ENCODE results near the gene PPM1L.

Gene PPM1L

DNA sequence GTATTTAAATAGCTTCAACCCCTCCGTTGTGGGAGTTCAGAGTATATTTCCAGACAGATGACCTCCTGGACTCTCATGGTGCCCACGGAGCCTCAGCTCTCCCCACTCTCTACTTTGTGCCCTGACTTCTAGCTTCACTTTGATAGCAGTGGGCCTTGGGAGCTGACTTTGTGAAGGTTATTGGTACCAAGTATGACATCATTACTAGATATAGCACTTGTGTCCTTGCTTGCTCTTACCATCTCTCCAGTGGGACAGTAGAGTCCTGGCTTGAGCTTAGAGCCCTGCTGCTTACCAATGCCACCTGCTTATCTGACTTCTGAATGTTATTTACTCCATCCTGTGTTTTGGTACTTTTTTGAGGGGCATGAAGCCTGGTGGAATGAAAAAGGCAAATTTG, 53.4 kb downstream of the PPM1L start:
- H3K36me3 Mint-ChIP-seq: peaks cover 3% of the 10 kb centered on the region
- H3K27ac Mint-ChIP-seq: no peak overlapping the region
- no peaks in the 10 kb centered on the region for H3K4me1 Mint-ChIP-seq (ENCODE audit: low read depth)
- H3K27me3 Mint-ChIP-seq: peaks cover 2% of the 10 kb centered on the region
- H3K9me3 Mint-ChIP-seq (ENCODE audit: low read depth): no peaks in the 10 kb centered on the region
- no peak overlapping the region for H3K4me3 Mint-ChIP-seq

DNA sequence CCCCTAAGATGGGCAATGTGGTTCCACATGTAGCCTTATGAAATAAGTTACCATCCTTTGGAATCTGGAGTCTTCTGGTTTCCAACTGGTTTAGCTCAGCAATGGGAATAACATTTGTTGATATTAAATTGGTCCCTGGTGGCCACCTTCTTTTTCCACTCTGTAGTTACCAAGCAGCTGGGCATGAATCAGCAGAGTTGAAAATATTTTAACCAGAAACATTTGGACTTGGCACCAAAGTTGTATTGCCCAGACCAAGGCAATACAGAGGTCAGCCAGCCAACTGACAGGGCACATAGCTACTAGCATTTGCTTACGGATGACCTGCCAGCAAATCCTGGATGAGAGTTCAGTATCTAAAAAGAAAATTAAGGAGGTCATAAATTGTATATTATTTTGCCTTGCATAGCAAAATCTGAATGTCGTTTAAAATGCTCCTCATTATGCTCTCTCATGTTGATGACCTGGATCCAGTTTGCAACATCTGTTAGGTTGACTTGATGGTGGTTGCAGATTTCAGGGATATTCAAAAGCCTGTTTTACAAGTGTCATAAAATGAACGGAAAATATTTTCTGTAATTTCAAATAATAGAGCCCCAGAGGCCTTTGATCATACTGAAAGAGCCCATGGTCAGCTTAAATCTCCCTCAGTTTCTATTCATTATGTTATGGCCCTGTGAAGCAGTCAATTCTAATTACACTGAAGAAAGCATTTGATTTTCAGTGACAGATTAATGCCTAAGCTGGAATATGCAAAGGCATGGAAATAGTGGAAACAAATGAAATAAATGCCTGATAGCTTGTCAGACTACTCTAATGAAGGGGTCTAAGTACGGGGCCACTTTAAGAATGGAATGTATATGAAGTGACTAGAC, 54.6 kb downstream of the PPM1L start:
- Mint-ChIP-seq H3K9me3 (ENCODE audit: low read depth) (no peaks in the 10 kb centered on the region), H3K27ac (no peak overlapping the region), H3K4me3 (no peak overlapping the region)

DNA sequence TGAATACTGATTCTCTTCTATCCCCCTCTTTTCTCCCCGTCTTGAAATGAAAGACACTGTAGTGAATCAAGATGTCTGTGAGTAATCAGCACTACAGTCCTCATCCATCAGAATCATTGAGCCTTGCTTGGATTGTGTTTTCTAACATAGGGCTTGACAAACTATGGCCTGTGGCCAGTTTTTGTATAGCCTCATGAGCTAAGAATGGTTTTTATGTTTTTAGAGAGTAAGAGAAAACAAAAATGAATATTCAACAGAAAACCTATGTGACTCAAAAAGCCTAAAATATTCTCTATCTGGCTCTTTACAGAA, 55.2 kb downstream of the PPM1L start:
- no peaks in the 10 kb centered on the region for H3K4me1 Mint-ChIP-seq (ENCODE audit: low read depth)
- H3K27ac Mint-ChIP-seq: no peak overlapping the region
- peaks cover under 1% of the 10 kb centered on the region for H3K36me3 Mint-ChIP-seq
- H3K27me3 Mint-ChIP-seq: no peaks in the 10 kb centered on the region
- no peak overlapping the region for H3K4me3 Mint-ChIP-seq
- no peaks in the 10 kb centered on the region for H3K9me3 Mint-ChIP-seq (ENCODE audit: low read depth)

More for the DNA sequence above, 54.6 kb downstream of the PPM1L start:
- peaks cover 3% of the 10 kb centered on the region for H3K36me3 Mint-ChIP-seq
- peaks cover 2% of the 10 kb centered on the region for H3K27me3 Mint-ChIP-seq
- no peaks in the 10 kb centered on the region for H3K4me1 Mint-ChIP-seq (ENCODE audit: low read depth)

DNA sequence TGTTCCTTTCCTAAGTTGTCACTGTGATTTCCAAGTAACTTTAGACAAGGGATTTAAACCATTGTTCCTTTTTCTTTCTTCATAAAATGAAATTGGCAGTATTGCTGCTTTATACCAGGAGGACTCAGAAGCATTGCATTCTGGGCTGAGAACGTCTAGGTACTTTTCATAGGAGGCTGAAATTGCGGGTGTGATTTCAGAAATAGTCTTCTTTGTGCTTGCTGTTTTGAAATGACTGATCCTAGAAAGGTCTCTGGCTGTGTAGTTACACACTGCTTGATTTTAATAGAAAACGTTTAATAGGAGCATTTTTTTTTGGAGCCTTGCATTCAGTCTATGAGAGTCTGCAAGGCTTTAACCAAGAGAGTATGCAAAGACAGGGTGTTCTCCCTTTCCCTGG, 56.3 kb downstream of the PPM1L start:
- H3K4me1 Mint-ChIP-seq (ENCODE audit: low read depth): no peaks in the 10 kb centered on the region
- no peaks in the 10 kb centered on the region for H3K27me3 Mint-ChIP-seq
- no peak overlapping the region for H3K4me3 Mint-ChIP-seq
- H3K27ac Mint-ChIP-seq: no peak overlapping the region
- H3K9me3 Mint-ChIP-seq (ENCODE audit: low read depth): no peaks in the 10 kb centered on the region
- no peaks in the 10 kb centered on the region for H3K36me3 Mint-ChIP-seq

DNA sequence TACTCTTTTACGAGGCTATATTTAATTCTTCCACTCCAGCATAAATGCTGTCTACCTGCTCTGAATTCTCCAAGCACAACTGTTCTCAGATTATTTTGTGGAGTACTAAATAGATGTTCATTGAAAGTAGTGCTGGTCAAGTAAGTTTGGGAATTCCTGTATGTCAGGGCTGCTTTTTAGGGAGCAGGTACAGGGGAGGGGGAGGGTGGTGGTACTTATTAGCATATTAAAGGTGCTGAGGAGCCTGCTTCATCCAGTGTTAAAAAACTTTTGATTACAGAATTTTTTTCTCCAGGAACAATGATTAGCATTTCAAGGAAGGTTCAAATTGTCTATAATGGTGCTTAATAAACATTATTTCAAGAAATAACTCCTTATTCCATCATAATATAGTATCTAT, 59.2 kb downstream of the PPM1L start:
- Mint-ChIP-seq H3K27ac (no peak overlapping the region), H3K4me3 (no peak overlapping the region)

DNA sequence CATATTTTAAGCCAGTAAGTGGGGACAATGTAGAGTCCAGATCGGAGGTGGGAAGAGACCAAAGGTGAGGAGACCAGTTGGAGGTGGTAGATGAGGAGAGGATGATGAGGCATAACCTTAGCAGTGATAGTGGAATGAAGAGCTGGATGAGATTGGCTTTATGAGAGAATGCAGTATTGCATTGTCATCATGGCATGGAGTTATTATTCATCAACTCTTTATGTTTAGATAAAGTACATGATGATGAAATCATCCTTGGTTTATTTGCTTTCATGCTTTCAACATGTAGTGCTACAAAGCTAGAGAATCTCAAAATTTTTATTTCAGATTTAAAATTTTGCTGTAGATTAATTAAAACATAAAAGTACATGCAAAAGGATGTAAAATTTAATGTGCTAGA, 64.0 kb downstream of the PPM1L start:
- H3K4me1 Mint-ChIP-seq (ENCODE audit: low read depth): no peaks in the 10 kb centered on the region
- H3K27ac Mint-ChIP-seq: no peak overlapping the region
- H3K9me3 Mint-ChIP-seq (ENCODE audit: low read depth): no peaks in the 10 kb centered on the region
- H3K4me3 Mint-ChIP-seq: no peak overlapping the region
- H3K27me3 Mint-ChIP-seq: peaks cover 1% of the 10 kb centered on the region
- H3K36me3 Mint-ChIP-seq: no peaks in the 10 kb centered on the region

More for the DNA sequence above, 59.2 kb downstream of the PPM1L start:
- H3K27me3 Mint-ChIP-seq: no peaks in the 10 kb centered on the region
- H3K4me1 Mint-ChIP-seq (ENCODE audit: low read depth): no peaks in the 10 kb centered on the region
- no peaks in the 10 kb centered on the region for H3K36me3 Mint-ChIP-seq
- H3K9me3 Mint-ChIP-seq (ENCODE audit: low read depth): no peaks in the 10 kb centered on the region

DNA sequence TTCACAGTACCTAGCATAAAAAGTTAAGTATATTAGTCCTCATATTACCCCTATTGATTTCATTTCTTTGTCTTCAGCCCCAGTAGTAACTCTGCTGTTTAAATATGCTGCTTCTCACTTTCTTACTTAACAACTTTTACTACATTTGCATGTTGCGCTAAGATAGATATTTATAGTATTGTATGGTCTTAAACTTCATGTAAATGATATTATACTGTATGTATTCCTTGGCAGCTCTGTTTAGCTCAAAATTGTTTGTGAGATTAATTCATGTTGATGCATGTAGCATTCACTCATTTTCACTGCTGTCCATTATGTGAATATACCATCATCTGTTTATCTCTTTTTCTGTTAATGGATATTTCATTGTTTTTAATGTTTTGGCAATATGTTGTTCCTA, 64.4 kb downstream of the PPM1L start:
- H3K27ac Mint-ChIP-seq: no peak overlapping the region
- no peaks in the 10 kb centered on the region for H3K4me1 Mint-ChIP-seq (ENCODE audit: low read depth)
- H3K36me3 Mint-ChIP-seq: no peaks in the 10 kb centered on the region
- peaks cover 1% of the 10 kb centered on the region for H3K27me3 Mint-ChIP-seq
- H3K9me3 Mint-ChIP-seq (ENCODE audit: low read depth): no peaks in the 10 kb centered on the region
- no peak overlapping the region for H3K4me3 Mint-ChIP-seq

DNA sequence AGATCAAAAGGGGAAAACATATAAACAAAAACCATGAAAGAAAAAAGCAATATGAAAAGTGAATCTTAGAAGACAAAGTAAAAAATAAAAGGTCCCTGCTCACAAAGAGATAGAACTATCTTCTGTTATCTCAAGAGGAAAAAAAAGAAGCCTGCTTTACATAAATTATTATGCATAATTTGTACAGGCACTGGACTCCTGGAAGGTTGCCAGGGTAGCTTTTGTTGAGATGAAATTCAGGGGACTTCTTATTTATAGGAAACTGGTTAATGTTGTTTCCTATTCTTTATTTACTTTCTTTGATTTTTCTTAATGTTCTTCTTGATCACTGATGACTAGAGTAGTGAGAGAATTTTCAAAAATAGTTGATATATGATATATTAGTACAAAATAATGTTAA, 66.9 kb downstream of the PPM1L start:
- Mint-ChIP-seq H3K4me1 (ENCODE audit: low read depth) (no peaks in the 10 kb centered on the region), H3K27me3 (peaks cover 1% of the 10 kb centered on the region), H3K9me3 (ENCODE audit: low read depth) (no peaks in the 10 kb centered on the region), H3K36me3 (no peaks in the 10 kb centered on the region), H3K4me3 (no peak overlapping the region), H3K27ac (no peak overlapping the region)

DNA sequence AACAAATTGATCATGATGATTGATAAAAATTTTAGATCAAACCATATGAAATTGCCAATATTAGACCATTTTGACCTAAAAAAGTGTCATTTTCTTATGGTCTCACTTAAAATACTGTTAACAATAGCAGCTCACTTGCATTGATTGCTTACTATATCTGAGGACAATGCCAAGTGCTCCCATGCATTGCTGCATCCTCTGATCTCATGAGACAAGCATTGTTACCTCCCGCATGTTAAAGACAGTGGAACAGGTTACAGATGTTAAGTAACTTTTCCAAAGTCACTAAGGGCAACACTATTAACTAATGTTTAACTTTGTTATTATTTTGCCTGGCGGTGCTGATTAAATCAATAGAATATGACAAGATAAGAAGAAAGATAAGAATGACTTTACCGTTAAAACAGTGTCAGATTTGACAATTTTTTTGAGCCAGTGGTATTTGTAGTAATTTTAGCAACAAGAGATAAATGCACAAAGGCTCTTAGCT, 69.3 kb downstream of the PPM1L start:
- no peaks in the 10 kb centered on the region for H3K4me1 Mint-ChIP-seq (ENCODE audit: low read depth)
- no peaks in the 10 kb centered on the region for H3K36me3 Mint-ChIP-seq
- H3K4me3 Mint-ChIP-seq: no peak overlapping the region
- H3K9me3 Mint-ChIP-seq (ENCODE audit: low read depth): no peaks in the 10 kb centered on the region
- no peak overlapping the region for H3K27ac Mint-ChIP-seq
- peaks cover 1% of the 10 kb centered on the region for H3K27me3 Mint-ChIP-seq

DNA sequence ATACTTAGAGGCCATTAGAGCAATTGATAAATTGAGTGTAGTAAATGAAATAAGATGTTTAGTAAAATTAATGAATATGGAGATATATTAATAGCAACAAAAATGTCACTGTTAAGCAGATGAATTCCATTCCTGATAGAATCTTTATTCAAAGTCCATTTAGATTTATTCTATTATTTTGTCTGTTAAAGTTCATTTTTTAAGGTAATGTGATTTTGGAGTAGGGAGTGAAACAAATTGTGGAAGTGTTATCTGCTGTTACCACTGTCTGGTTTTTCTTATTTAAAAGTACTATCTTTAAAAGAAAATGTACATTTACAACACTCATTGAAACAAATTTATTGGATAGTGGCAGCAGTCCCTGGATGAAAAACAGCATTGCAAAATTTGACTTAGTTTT, 70.4 kb downstream of the PPM1L start:
- H3K4me3 Mint-ChIP-seq: no peak overlapping the region
- H3K9me3 Mint-ChIP-seq (ENCODE audit: low read depth): no peaks in the 10 kb centered on the region
- H3K36me3 Mint-ChIP-seq: no peaks in the 10 kb centered on the region
- peaks cover 1% of the 10 kb centered on the region for H3K27me3 Mint-ChIP-seq
- H3K27ac Mint-ChIP-seq: no peak overlapping the region
- H3K4me1 Mint-ChIP-seq (ENCODE audit: low read depth): no peaks in the 10 kb centered on the region

DNA sequence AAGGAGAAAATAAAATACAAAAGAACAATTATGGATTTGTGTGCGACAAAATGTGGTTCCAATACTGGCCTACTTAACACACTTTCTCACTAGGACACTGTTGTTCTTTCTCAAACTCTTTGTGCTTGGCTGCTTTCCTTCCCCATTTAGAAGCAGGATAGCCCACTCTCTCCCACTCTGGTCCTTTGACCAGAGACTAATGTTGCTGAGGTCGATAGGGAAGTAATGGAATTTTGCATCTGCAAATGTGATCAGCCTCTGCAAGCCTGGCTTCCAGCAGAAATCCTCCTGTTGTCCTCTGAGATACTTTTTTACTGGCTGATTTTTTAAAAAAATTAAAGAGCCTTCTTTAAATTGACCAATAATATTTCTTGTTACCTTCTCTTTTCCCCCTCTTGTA, 71.0 kb downstream of the PPM1L start:
- Mint-ChIP-seq H3K36me3 (no peaks in the 10 kb centered on the region), H3K27ac (no peak overlapping the region), H3K9me3 (ENCODE audit: low read depth) (no peaks in the 10 kb centered on the region), H3K4me3 (no peak overlapping the region), H3K27me3 (peaks cover 1% of the 10 kb centered on the region), H3K4me1 (ENCODE audit: low read depth) (no peaks in the 10 kb centered on the region)

DNA sequence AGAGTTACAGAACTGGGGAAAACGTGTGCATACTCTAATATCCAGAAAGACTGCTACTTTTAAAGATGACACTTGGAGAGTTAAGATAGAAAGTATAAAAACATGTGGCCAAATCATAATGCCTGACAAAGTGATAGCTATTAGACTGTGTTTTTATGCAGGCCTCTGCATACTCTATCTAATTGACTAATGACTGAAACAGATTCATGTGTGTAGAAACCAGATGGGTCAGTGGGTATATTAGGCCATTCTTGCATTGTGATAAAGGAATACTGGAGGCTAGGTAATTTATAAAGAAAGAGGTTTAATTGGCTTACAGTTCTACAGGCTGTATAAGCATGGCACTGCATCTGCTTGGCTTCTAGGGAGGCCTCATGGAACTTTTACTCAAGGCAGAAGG, 71.5 kb downstream of the PPM1L start:
- H3K36me3 Mint-ChIP-seq: no peaks in the 10 kb centered on the region
- no peak overlapping the region for H3K27ac Mint-ChIP-seq
- H3K4me1 Mint-ChIP-seq (ENCODE audit: low read depth): no peaks in the 10 kb centered on the region
- no peak overlapping the region for H3K4me3 Mint-ChIP-seq
- no peaks in the 10 kb centered on the region for H3K9me3 Mint-ChIP-seq (ENCODE audit: low read depth)
- H3K27me3 Mint-ChIP-seq: peaks cover 1% of the 10 kb centered on the region

DNA sequence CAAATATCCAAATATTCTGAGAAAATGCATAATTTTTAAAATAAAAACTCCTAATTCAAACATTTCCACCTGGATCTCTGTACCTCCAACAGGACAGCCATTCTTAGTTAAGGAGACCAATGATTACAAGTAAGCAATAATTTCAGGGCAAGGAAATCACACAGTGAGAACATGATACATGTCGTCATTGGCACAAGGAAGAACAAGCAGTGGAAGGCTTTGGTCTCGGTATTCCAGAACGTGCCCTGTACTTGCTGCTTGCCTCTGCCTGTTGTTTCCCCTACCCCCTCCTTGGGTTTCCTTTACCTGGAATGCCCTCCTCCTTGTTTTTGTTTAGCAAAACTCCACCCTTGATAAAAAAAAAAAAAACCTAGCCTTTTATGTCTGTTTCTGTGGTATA, 72.8 kb downstream of the PPM1L start:
- Mint-ChIP-seq H3K36me3 (no peaks in the 10 kb centered on the region), H3K4me1 (ENCODE audit: low read depth) (no peaks in the 10 kb centered on the region), H3K9me3 (ENCODE audit: low read depth) (no peaks in the 10 kb centered on the region)

DNA sequence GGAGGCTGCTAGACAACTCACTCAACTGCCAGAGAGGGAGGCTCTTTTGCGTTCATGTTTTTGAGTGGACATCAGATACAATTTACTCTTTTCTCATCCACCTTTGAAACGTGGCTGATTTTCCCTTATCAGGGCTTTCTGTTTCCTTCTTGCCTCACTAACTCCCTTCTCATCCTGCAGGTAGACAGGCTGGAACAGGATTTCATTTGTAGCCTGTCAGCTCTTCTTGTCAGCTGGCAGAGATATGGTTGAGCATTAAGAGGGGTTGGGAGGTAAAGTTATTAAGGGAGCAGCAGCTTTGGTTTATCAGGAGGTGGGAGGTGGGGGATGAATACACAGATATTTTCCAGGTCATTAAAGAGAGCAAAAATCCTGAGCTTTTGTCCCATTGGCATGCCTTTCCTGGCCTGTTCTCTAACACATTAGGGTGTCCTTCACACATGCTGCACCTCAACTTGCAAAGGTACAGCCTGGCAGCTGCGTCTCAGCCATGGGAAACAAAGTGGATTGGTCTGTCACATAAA, 73.5 kb downstream of the PPM1L start:
- H3K27me3 Mint-ChIP-seq: peaks cover under 1% of the 10 kb centered on the region
- no peak overlapping the region for H3K4me3 Mint-ChIP-seq
- H3K36me3 Mint-ChIP-seq: peaks cover 2% of the 10 kb centered on the region
- no peaks in the 10 kb centered on the region for H3K9me3 Mint-ChIP-seq (ENCODE audit: low read depth)
- H3K4me1 Mint-ChIP-seq (ENCODE audit: low read depth): no peaks in the 10 kb centered on the region
- no peak overlapping the region for H3K27ac Mint-ChIP-seq

More for the DNA sequence above, 72.8 kb downstream of the PPM1L start:
- Mint-ChIP-seq H3K27ac (no peak overlapping the region), H3K4me3 (no peak overlapping the region), H3K27me3 (peaks cover 1% of the 10 kb centered on the region)

DNA sequence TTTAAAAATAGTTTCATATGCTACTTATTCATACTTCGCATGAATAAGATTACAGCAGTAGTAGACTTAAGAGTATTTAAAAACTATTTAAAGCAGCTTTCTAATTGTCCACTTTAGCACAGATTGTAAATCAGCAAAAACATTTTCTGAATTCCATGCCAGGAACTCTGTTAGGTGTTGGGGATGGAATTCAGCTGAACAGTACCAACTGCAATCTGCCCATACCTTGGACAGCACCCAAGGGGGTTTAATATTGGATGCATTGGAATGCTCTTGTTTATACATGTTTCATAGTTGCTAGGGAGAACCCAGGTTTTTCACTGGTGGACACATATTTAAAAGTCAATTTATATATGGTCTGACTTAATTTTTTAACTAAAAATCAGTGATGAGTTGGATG, 74.8 kb downstream of the PPM1L start:
- Mint-ChIP-seq H3K36me3 (peaks cover 6% of the 10 kb centered on the region), H3K9me3 (ENCODE audit: low read depth) (peaks cover 3% of the 10 kb centered on the region), H3K4me3 (no peak overlapping the region), H3K4me1 (ENCODE audit: low read depth) (no peaks in the 10 kb centered on the region), H3K27ac (no peak overlapping the region), H3K27me3 (peaks cover 5% of the 10 kb centered on the region)

DNA sequence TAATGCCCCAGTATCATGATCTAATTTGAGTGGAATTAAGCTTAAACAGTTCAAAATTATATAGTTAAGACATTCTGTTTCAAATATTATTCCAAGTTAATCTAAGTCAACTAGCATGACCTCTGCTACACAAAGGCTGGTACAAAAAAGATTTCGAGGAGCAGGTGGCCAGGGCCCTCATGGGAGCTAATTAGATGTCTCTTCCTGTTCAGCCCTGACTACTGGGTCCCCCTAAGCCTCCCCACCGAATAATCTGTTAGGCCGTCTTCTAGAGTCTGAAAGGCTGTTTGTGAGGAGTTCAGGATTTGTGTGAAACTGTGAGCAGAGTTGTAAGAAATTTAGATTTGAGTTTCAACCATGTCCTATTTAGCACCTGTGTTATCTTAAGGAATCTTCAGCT, 75.4 kb downstream of the PPM1L start:
- H3K4me3 Mint-ChIP-seq: no peak overlapping the region
- peaks cover 3% of the 10 kb centered on the region for H3K9me3 Mint-ChIP-seq (ENCODE audit: low read depth)
- no peaks in the 10 kb centered on the region for H3K4me1 Mint-ChIP-seq (ENCODE audit: low read depth)
- peaks cover 5% of the 10 kb centered on the region for H3K27me3 Mint-ChIP-seq
- H3K36me3 Mint-ChIP-seq: peaks cover 6% of the 10 kb centered on the region
- H3K27ac Mint-ChIP-seq: no peak overlapping the region

Data from activated naive CD8-positive, alpha-beta T cell (primary cell).